GM19438 (cell line): ENCODE data around the gene TTC39B.

Source experiments
- ATAC-seq: cut with Tn5 transposase; IDR thresholded peaks from one replicate; pipeline ENCODE4 v1.9.1; 2021; ENCODE audit warnings: low read depth; ENCODE audit not compliant: unreplicated experiment

The TTC39B gene

GRCh38 chr9:15138357-15138686, 168.7 kb downstream of the TTC39B start:
- no peak for ATAC-seq

- ATAC-seq = no peak
These were observed 169.2 kb downstream of the TTC39B start for GRCh38 chr9:15137658-15138356.

GRCh38 chr9:15137089-15137488, 169.9 kb downstream of the TTC39B start:
- no peak for ATAC-seq

- ATAC-seq = no peak
These were observed 170.4 kb downstream of the TTC39B start for GRCh38 chr9:15136646-15137045.

- peak; percentile 84 for ATAC-seq
These were observed 171.7 kb downstream of the TTC39B start for GRCh38 chr9:15135164-15135792.

GRCh38 chr9:15133488-15133887, 173.5 kb downstream of the TTC39B start:
- ATAC-seq = no peak

GRCh38 chr9:15132091-15132490, 174.9 kb downstream of the TTC39B start:
- no peak for ATAC-seq

- ATAC-seq = no peak
These were observed 175.9 kb downstream of the TTC39B start for GRCh38 chr9:15131094-15131493.

GRCh38 chr9:15127831-15128230, 179.2 kb downstream of the TTC39B start:
- ATAC-seq = no peak

- no peak for ATAC-seq
These were observed 185.4 kb downstream of the TTC39B start for GRCh38 chr9:15121630-15122029.

GRCh38 chr9:15116130-15116580, 190.9 kb downstream of the TTC39B start:
- no peak for ATAC-seq

GRCh38 chr9:15115702-15116101, 191.3 kb downstream of the TTC39B start:
- ATAC-seq = no peak

- no peak for ATAC-seq
These were observed 192.0 kb downstream of the TTC39B start for GRCh38 chr9:15115041-15115440.
